ENCODE data around the gene SCFD2.

- no peak for TF ChIP-seq SIN3A (IDR thresholded peaks at IDR 0.05; ENCODE audit: borderline replicate concordance, insufficient read depth, low read length)
- TF ChIP-seq POLR2AphosphoS5 (IDR thresholded peaks at IDR 0.05; ENCODE audit: low read depth, low read length): no peak
Measured at GRCh38 chr4:52945982-52946381, 419.9 kb downstream of the SCFD2 start.

All from PFSK-1 (cell line).